Spleen (tissue), 11 donors: ENCODE results near the gene PEPD. TPM values are rescaled to one million over a fixed set of nuclear protein-coding genes. Genes with fewer than 3 reads are reported as not detected.

Experiments used
- DNase-seq: peaks from one replicate; pipeline ENCODE4 v3.0.0-alpha.2; 2020
- H3K27ac ChIP-seq, 8 donors: fragments of 200-600 bp; sonication (generic) in 7 of 8; 1 replicate in 4 of 8; 2 replicates in 4 of 8; pipeline versions ENCODE4 v1.5.0 to v1.8.0; 2016 to 2021; ENCODE audit warnings: inconsistent platforms in 4 of 8, mild to moderate bottlenecking in 4 of 8, moderate library complexity in 1 of 8
- H3K27me3 ChIP-seq, 7 donors: fragments of 200-600 bp; sonication (generic) in 6 of 7; replicated peaks in 1 of 7; 1 replicate in 4 of 7; 2 replicates in 3 of 7; pipeline versions ENCODE4 v1.5.0 to v1.8.0; 2016 to 2021; ENCODE audit warnings: inconsistent platforms in 3 of 7, mild to moderate bottlenecking in 1 of 7
- H3K36me3 ChIP-seq, 6 donors: fragments of 200-600 bp; sonication (generic) in 5 of 6; 1 replicate in 4 of 6; 2 replicates in 2 of 6; pipeline versions ENCODE4 v1.5.0 to v1.8.0; 2016 to 2021; ENCODE audit warnings: inconsistent platforms in 2 of 6
- H3K4me1 ChIP-seq, 6 donors: fragments of 200-600 bp; sonication (generic) in 5 of 6; 1 replicate in 3 of 6; 2 replicates in 3 of 6; pipeline versions ENCODE4 v1.5.0 to v1.8.0; 2016 to 2021; ENCODE audit warnings: inconsistent platforms in 3 of 6
- H3K4me3 ChIP-seq, 8 donors: fragments of 200-600 bp; sonication (generic) in 7 of 8; 1 replicate in 4 of 8; 2 replicates in 4 of 8; pipeline versions ENCODE4 v1.5.0 to v1.8.0; 2016 to 2021; ENCODE audit warnings: inconsistent platforms in 4 of 8, mild to moderate bottlenecking in 4 of 8, moderate library complexity in 2 of 8
- H3K9me3 ChIP-seq, 8 donors: fragments of 200-600 bp; sonication (generic) in 7 of 8; 1 replicate in 4 of 8; 2 replicates in 4 of 8; pipeline versions ENCODE4 v1.5.0 to v1.8.0; 2016 to 2021; ENCODE audit warnings: inconsistent platforms in 4 of 8
- CTCF ChIP-seq, 11 experiments: fragments of 200-600 bp in 7 of 11; fragments of 450-650 bp in 4 of 11; sonication (generic) in 4 of 11; IDR thresholded peaks in 8 of 11; conservative IDR thresholded peaks in 3 of 11; 1 replicate in 7 of 11; 2 replicates in 4 of 11; pipeline versions ENCODE4 v1.4.0 to v1.8.0; 2016 to 2021; ENCODE audit warnings: antibody characterized with exemption in 11 of 11, inconsistent platforms in 4 of 11, mild to moderate bottlenecking in 1 of 11
- POLR2A ChIP-seq, 3 donors: fragments of 450-650 bp; IDR thresholded peaks; one replicate each; pipeline ENCODE4 v1.5.1; 2017; ENCODE audit warnings: antibody characterized with exemption in 3 of 3, mild to moderate bottlenecking in 1 of 3
- POLR2AphosphoS5 ChIP-seq, 3 donors: sonication (generic); formaldehyde crosslinking; IDR thresholded peaks; one replicate each; pipeline ENCODE4 v1.5.1; 2017; ENCODE audit warnings: antibody characterized with exemption in 3 of 3
- WGBS, 5 donors: extraction: QIAGEN DNeasy Blood & Tissue Kit in 3 of 5; methylation state at CpG; one replicate each; pipeline versions ENCODE4 v1.1.5 to v1.1.7; 2013 to 2018; 5-methylcytosine and 5-hydroxymethylcytosine counted together
- intact Hi-C: fragments of 100-400 bp; cut with DNase I; formaldehyde crosslinking; loops from one replicate; pipeline ENCODE4 v1.15.0; 2023; ENCODE audit warnings: low total_unique reads
- polyA plus RNA-seq, 3 donors: library from polyadenylated mRNA; stranded (reverse); fragments of 200-250 nt; gene quantifications; one replicate each; pipeline ENCODE4 v1.2.1, GENCODE V29; 2013
- total RNA-seq, 7 donors: library from RNA; depleted of rRNA in 3 of 7; stranded (reverse); fragments of >200 nt in 3 of 7; fragmentation: NEBNext Ultra II Directional in 4 of 7; extraction: Animal tissue kit (Norgen Biotek cat#: 25700) in 4 of 7; gene quantifications; one replicate each; pipeline versions ENCODE4 v1.1.0 to v1.2.1, GENCODE V29; 2016 to 2021
- donor health status: healthy with polysubstance abuse.
- donor health status: DM: no; HTN: no; CAD: no; lungs with moderate emphysema.
- donor health status: DM: no; HTN: no; CAD: no.
- donor health status: Bipolar disorder and iron deficiency.
- donor health status: healthy.
- donor health status: DM: no; HTN: no; CAD: no.
- donor health status: DM: yes; HTN: yes; CAD: no.

The PEPD gene
- total and polyA plus RNA-seq, 10 donors = 38.4 to 98.3 (median 69.8) TPM

DNA sequence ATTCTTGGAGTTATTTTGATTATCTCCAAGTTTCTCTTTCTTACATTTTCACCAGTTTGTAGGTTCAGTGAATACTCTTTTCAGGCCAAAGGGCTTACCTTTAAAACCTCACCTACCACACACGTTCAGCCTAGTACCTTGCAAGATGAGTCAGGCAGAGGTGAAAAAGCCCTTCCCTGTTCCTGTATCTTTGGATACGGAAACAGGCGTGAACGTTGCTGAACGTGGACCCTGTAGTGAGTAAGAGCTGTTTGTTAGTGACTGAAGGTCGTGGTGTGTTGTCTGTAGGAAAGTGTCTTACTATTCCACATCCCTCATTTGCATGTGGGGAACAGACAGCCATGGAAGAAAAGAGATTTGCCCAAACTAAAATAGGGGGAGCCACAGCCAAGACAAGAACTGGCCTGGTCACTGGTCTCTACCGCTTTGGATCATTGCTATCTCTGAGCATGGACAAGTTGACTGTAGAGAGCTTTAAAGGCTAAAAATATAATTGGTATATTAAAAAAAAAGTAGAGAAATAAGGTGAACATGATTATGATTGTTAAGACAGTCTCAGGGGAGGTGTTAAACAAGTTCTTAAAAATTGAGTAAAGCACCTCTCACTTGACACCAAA is 144.5 kb downstream of the PEPD start:
- DNase-seq = no peak
- Histone ChIP-seq H3K4me3 (no peak overlapping the region), H3K4me1 (peaks cover 18 to 62% (median 36%) of the 10 kb centered on the region in 6 donors), H3K9me3 (no peaks in the 10 kb centered on the region), H3K27ac (peak overlapping the region in 5 of 8 donors; percentile 30 to 70 (median 61)), H3K27me3 (no peaks in the 10 kb centered on the region), H3K36me3 (peaks cover 0 to 33% (median 14%) of the 10 kb centered on the region in 6 donors)
- TF ChIP-seq CTCF (IDR thresholded peaks at IDR 0.05 in 8 of 11, conservative IDR thresholded peaks at IDR 0.05 in 3 of 11) (no peak), POLR2AphosphoS5 (IDR thresholded peaks at IDR 0.05) (no peak), POLR2A (IDR thresholded peaks at IDR 0.05) (no peak)
- 64 to 78% (median 73%) methylated on average over 7 of the region's 7 CpGs for WGBS, 5 donors
- intact Hi-C loops = no loop called here

- peak overlapping the region in 5 of 8 donors; percentile 30 to 70 (median 61) for H3K27ac ChIP-seq
- H3K4me1 ChIP-seq = peaks cover 18 to 61% (median 38%) of the 10 kb centered on the region in 6 donors
- TF ChIP-seq POLR2AphosphoS5 (IDR thresholded peaks at IDR 0.05) = peak in 1 of 3 donors; percentile 47
- no peak for TF ChIP-seq POLR2A (IDR thresholded peaks at IDR 0.05)
- WGBS, 5 donors = 63 to 84% (median 70%) methylated on average over 2 of the region's 2 CpGs
- intact Hi-C loops = no loop called here
- H3K9me3 ChIP-seq = no peaks in the 10 kb centered on the region
- H3K36me3 ChIP-seq = peaks cover 0 to 27% (median 13%) of the 10 kb centered on the region in 6 donors
- DNase-seq = no peak
- no peaks in the 10 kb centered on the region for H3K27me3 ChIP-seq
- no peak overlapping the region for H3K4me3 ChIP-seq
Observed at GRCh38 chr19:33376423-33376822, 145.2 kb downstream of the PEPD start.

GRCh38 chr19:33375837-33376159 is 145.8 kb downstream of the PEPD start:
- 79 to 100% (median 82%) methylated on average over 1 of the region's 1 CpG for WGBS, 5 donors
- peak overlapping the region in 2 of 8 donors; percentile 19 to 70 for H3K27ac ChIP-seq
- no peaks in the 10 kb centered on the region for H3K27me3 ChIP-seq
- peaks cover 18 to 60% (median 38%) of the 10 kb centered on the region in 6 donors for H3K4me1 ChIP-seq
- no peak overlapping the region for H3K4me3 ChIP-seq
- intact Hi-C loops = no loop called here
- no peak for DNase-seq
- H3K36me3 ChIP-seq = peaks cover 0 to 21% (median 10%) of the 10 kb centered on the region in 6 donors
- TF ChIP-seq CTCF (IDR thresholded peaks at IDR 0.05 in 8 of 11, conservative IDR thresholded peaks at IDR 0.05 in 3 of 11) (no peak), POLR2AphosphoS5 (IDR thresholded peaks at IDR 0.05) (no peak), POLR2A (IDR thresholded peaks at IDR 0.05) (no peak)
- no peaks in the 10 kb centered on the region for H3K9me3 ChIP-seq

DNA sequence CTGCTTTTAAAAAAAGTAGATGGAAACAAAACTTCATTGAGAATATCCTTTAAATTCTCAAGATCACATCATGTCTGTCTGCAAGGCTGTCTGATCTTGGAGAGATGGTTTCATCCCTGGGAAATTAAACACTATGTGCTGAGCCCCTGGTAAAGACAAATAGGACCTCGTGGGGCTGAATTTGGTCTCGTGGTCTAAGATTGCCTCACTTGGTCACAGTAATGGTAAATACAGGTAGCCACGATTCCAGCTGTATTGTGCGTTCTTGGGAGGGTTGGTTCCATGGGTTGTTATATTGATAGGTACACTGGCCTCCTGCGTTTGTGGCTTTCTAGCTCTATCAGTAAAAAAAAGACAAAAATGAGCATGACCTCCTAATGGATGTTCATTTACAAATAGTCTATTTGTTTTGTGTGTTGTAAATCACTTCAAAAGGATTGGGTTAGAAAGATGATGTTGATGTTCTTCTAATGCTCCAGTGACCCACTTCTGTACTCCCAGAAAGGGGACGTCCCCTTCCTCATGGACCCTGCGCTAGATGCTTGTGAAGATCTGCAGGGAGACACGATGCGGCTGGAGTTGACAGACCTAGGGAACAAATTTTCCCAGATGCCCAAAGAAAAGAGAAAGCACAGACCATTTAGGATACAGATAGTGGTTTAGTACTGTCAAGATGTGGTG is 146.3 kb downstream of the PEPD start:
- H3K4me3 ChIP-seq = peak overlapping the region in 4 of 8 donors; percentile 62 to 83 (median 78)
- H3K36me3 ChIP-seq = peaks cover 0 to 17% (median 10%) of the 10 kb centered on the region in 6 donors
- no peaks in the 10 kb centered on the region for H3K27me3 ChIP-seq
- no peak overlapping the region for H3K27ac ChIP-seq
- intact Hi-C loops = no loop called here
- H3K4me1 ChIP-seq = peaks cover 18 to 60% (median 38%) of the 10 kb centered on the region in 6 donors
- TF ChIP-seq CTCF (IDR thresholded peaks at IDR 0.05 in 8 of 11, conservative IDR thresholded peaks at IDR 0.05 in 3 of 11) (no peak), POLR2AphosphoS5 (IDR thresholded peaks at IDR 0.05) (no peak), POLR2A (IDR thresholded peaks at IDR 0.05) (no peak)
- no peak for DNase-seq
- 70 to 86% (median 79%) methylated on average over 9 of the region's 9 CpGs for WGBS, 5 donors
- no peaks in the 10 kb centered on the region for H3K9me3 ChIP-seq
